Fibroblast of peridontal ligament (primary cell): Measurements from ENCODE around the gene PRPF4.
"Not testable (repeated sequence)": the region's sequence is repeated elsewhere in the genome, so short reads cannot be mapped to it uniquely, and the experiment has no call there.

Experiments
- DNase-seq: peaks from one replicate; pipeline ENCODE4 v3.0.0-alpha.2; 2010; ENCODE audit errors: extremely low read depth

Gene PRPF4

GRCh38 chr9:113267911-113268566 lies 7.4 kb upstream of the PRPF4 start:
- DNase-seq = no peak

GRCh38 chr9:113269355-113269754 lies 6.1 kb upstream of the PRPF4 start:
- DNase-seq = no peak

- no peak for DNase-seq
Measured at GRCh38 chr9:113269871-113270270, 5.6 kb upstream of the PRPF4 start.

- peak; percentile 79 for DNase-seq
Measured at GRCh38 chr9:113274474-113275156, 843 bp upstream of the PRPF4 start.

GRCh38 chr9:113278840-113279239 lies 3.4 kb downstream of the PRPF4 start:
- no peak for DNase-seq

- no peak for DNase-seq
Measured at GRCh38 chr9:113281356-113281755, 5.9 kb downstream of the PRPF4 start.

GRCh38 chr9:113289091-113289490 lies 13.6 kb downstream of the PRPF4 start:
- DNase-seq = no peak

- DNase-seq = no peak
Measured at GRCh38 chr9:113290052-113290607, 14.7 kb downstream of the PRPF4 start.

GRCh38 chr9:113293285-113293878 lies 17.9 kb downstream of the PRPF4 start:
- peak; percentile 94 for DNase-seq

- DNase-seq = not testable (repeated sequence)
Measured at GRCh38 chr9:113296247-113296646, 20.8 kb downstream of the PRPF4 start.

GRCh38 chr9:113296796-113297558 lies 21.5 kb downstream of the PRPF4 start:
- peak; percentile 75 for DNase-seq

GRCh38 chr9:113298311-113298710 lies 22.9 kb downstream of the PRPF4 start:
- no peak for DNase-seq

GRCh38 chr9:113298924-113299770 lies 23.7 kb downstream of the PRPF4 start:
- DNase-seq = no peak

GRCh38 chr9:113299800-113300292 lies 24.4 kb downstream of the PRPF4 start:
- DNase-seq = no peak

GRCh38 chr9:113301548-113301947 lies 26.1 kb downstream of the PRPF4 start:
- DNase-seq = peak; percentile 6

- no peak for DNase-seq
Measured at GRCh38 chr9:113302792-113303418, 27.4 kb downstream of the PRPF4 start, which contains the start of gene RNF183. Gene RNF183 (minus strand): TSS chr9:113303376. CDS start chr9:113298184, 5,192 bp downstream.

- no peak for DNase-seq
Measured at GRCh38 chr9:113306566-113306965, 31.1 kb downstream of the PRPF4 start.

- DNase-seq = no peak
Measured at GRCh38 chr9:113307396-113307975, 32.0 kb downstream of the PRPF4 start.

GRCh38 chr9:113309204-113309813 lies 33.9 kb downstream of the PRPF4 start:
- peak; percentile 72 for DNase-seq
